GM23248 (cell line): ENCODE results near the gene NT5E.

Source experiments
- EZH2 ChIP-seq: fragments of 200-600 bp; sonication (generic); IDR thresholded peaks from 2 replicates; pipeline ENCODE4 v1.6.1; 2018; ENCODE audit warnings: antibody characterized with exemption, mild to moderate bottlenecking; ENCODE audit not compliant: insufficient read depth, poor library complexity, severe bottlenecking
- EZH2phosphoT487 ChIP-seq: fragments of 200-600 bp; sonication (generic); IDR thresholded peaks from 2 replicates; pipeline ENCODE4 v1.6.1; 2018; ENCODE audit warnings: antibody characterized with exemption, moderate library complexity, mild to moderate bottlenecking, low read depth; ENCODE audit not compliant: insufficient read depth

GRCh38 chr6:85452441-85452881 lies 2.6 kb downstream of the NT5E start:
- no peak for TF ChIP-seq EZH2
- no peak for TF ChIP-seq EZH2phosphoT487
